Loucy (cell line): Measurements from ENCODE around the gene AAMDC.

Experiments used
- CTCF ChIP-seq: fragments of 200-600 bp; sonication (generic); conservative IDR thresholded peaks from 2 replicates; pipeline ENCODE4 v1.5.1; 2014; ENCODE audit warnings: mild to moderate bottlenecking, antibody characterized with exemption, low read length
- EZH2phosphoT487 ChIP-seq: fragments of 200-600 bp; IDR thresholded peaks from 2 replicates; pipeline ENCODE4 v1.6.1; 2018; ENCODE audit warnings: antibody characterized with exemption, mild to moderate bottlenecking, moderate library complexity, borderline replicate concordance

- no peak for TF ChIP-seq CTCF
- no peak for TF ChIP-seq EZH2phosphoT487
These were observed 42.8 kb upstream of the AAMDC start for GRCh38 chr11:77778118-77778517.
